GM21528 (cell line): ENCODE measurements around the gene FBXO22.

ENCODE experiments used
- ATAC-seq: cut with Tn5 transposase; IDR thresholded peaks from one replicate; pipeline ENCODE4 v1.9.1; 2021; ENCODE audit warnings: mild to moderate bottlenecking, moderate library complexity; ENCODE audit not compliant: unreplicated experiment, low FRiP score

FBXO22 gene

GRCh38 chr15:75916978-75917377 is 13.3 kb downstream of the FBXO22 start:
- no peak for ATAC-seq

GRCh38 chr15:75918135-75918534 is 14.5 kb downstream of the FBXO22 start:
- no peak for ATAC-seq

GRCh38 chr15:75920079-75920478 is 16.4 kb downstream of the FBXO22 start:
- ATAC-seq, result no peak

- ATAC-seq, result no peak
These were observed 18.3 kb downstream of the FBXO22 start for GRCh38 chr15:75921732-75922703.

- ATAC-seq, result no peak
These were observed 20.1 kb downstream of the FBXO22 start for GRCh38 chr15:75923756-75924155.

- no peak for ATAC-seq
These were observed 20.9 kb downstream of the FBXO22 start for GRCh38 chr15:75924576-75924975.

GRCh38 chr15:75925440-75925839 is 21.8 kb downstream of the FBXO22 start:
- no peak for ATAC-seq

- no peak for ATAC-seq
These were observed 23.3 kb downstream of the FBXO22 start for GRCh38 chr15:75926931-75927330.

GRCh38 chr15:75927601-75928000 is 23.9 kb downstream of the FBXO22 start:
- no peak for ATAC-seq

- ATAC-seq, result no peak
These were observed 25.3 kb downstream of the FBXO22 start for GRCh38 chr15:75928680-75929608.

- ATAC-seq, result no peak
These were observed 26.3 kb downstream of the FBXO22 start for GRCh38 chr15:75929799-75930565.

GRCh38 chr15:75930866-75931265 is 27.2 kb downstream of the FBXO22 start:
- no peak for ATAC-seq

- no peak for ATAC-seq
These were observed 38.8 kb downstream of the FBXO22 start for GRCh38 chr15:75942464-75942863.

- ATAC-seq, result no peak
These were observed 39.6 kb downstream of the FBXO22 start for GRCh38 chr15:75943246-75943645.

GRCh38 chr15:75943713-75944215 is 40.1 kb downstream of the FBXO22 start:
- no peak for ATAC-seq

GRCh38 chr15:75945953-75946352 is 42.3 kb downstream of the FBXO22 start:
- ATAC-seq, result no peak

- ATAC-seq, result no peak
These were observed 43.4 kb downstream of the FBXO22 start for GRCh38 chr15:75947092-75947491.

- no peak for ATAC-seq
These were observed 45.2 kb downstream of the FBXO22 start for GRCh38 chr15:75948761-75949296.

- ATAC-seq, result no peak
These were observed 48.8 kb downstream of the FBXO22 start for GRCh38 chr15:75952525-75952924.

- no peak for ATAC-seq
These were observed 52.0 kb downstream of the FBXO22 start for GRCh38 chr15:75955720-75956119.
